ENCODE data around the gene ZNF507.
"Not testable (repeated sequence)": the region's sequence is repeated elsewhere in the genome, so short reads cannot be mapped to it uniquely, and the experiment has no call there.

ZNF507 gene

DNA sequence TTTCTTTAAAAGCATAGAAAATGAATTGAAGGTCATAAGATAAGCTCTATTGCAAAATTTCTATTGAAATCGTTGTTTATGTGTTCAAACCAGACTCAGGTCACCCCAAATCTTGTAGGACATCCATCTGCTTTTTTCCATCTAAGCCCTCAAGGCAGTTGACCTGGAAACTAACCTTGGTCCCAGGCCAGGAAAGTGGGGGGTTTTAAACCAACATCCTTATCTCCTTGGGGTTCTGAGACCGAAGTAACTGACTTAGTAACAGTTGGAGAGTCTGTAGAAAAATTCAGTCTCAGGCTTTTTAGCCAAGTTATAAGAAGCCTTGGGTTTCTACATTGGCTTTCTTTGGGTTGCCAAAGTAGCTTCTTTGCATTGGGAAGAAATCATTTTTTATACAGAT, 23.4 kb downstream of the ZNF507 start:
- DNase-seq (ENCODE audit: low read depth), result peak; percentile 45

DNA sequence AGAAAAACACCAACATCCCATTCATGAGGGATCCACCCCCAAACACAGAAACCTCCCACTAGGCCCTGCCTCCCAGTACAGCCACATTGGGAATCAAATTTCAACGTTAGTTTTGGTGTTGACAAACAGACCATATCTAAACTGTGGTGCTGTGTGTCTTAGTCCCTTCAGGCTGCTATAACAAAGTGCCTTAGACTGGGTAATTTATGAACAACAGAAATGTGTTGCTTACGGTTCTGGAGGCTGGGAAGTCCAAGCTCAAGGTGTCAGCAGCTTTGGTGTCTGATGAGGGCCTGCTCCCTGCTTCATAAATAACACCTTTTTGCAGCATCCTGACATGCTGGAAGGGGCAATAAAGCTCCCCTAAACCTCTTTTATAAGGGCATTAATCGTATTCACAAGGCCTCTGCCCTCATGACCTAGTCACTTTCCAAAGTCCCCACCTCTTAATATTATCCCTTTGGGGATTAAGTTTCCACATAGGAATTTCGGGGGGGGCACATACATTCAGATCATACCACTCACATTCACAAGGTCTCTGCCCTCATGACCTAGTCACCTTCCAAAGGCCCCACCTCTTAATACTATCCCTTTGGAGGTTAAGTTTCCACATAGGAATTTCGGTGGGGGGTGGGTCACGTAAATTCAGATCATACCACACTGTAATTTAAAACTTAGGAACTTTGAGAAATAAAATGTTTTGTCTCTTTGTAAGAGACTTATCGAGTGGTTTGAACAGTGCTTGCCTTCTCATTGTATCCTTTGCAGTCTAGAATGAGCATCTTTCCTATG, 27.5 kb downstream of the ZNF507 start:
- DNase-seq (ENCODE audit: low read depth), result peak; percentile 57

DNA sequence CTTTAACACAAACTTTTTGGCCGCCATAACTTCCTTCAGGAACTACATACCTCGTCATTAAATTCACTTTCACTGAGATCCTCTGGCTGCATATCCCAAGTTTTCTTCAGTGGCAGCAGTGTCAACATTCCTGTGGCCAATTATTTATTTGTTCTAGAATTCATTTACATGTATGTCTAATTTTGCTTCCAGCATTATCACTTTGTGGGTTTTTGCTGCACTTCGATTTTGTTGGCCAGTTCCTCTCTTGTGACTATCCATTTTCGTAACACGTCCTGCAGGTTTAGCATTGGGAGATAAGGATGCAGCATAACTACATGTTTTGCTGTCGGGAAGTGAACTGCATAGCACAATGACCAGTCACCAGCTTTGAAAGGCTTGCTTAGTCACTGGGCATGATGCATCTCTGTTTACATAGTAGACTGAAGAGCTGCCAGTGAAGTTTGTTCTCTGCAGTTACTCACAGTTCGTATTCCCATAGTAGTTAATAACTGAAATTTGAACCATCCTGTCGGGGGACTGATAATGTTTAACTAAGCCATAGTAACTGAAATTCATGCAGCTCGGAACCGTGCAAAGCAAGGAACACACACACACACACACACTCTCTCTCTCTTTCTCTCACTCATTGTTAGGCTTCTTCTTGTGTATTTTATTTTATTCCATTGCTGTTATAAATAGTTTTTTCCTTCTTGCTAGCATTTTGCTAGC, 28.3 kb downstream of the ZNF507 start:
- DNase-seq (ENCODE audit: low read depth), result peak; percentile 100

DNA sequence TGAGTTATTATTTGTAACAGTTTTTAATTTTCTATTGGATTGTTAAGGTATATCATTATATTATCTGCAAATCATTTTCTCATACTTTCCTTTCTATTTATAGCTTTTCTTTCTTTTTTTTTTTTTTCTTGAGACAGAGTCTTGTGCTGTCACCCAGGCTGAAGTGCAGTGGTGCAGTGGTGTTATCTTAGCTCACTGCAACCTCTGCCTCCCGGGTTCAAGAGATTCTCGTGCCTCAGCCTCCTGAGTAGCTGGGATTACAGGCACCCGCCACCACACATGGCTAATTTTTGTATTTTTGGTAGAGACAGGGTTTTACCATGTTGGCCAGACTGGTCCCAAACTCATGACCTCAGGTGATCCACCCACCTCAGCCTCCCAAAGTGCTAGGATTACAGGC, 29.0 kb downstream of the ZNF507 start:
- not testable (repeated sequence) for DNase-seq (ENCODE audit: low read depth)

DNA sequence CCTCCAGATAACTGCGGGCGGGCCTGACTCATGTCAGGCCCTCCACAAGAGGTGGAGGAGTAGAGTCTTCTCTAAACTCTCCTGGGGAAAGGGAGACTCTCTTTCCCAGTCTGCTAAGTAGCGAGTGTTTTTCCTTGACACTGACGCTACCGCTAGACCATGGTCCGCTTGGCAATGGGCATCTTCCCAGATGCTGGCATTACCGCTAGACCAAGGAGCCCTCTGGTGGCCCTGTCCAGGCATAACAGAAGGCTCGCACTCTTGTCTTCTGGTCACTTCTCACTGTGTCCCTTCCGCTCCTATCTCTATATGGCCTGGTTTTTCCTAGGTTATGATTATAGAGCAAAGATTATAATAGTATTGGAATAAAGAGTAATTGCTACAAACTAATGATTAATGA, 31.7 kb downstream of the ZNF507 start:
- DNase-seq (ENCODE audit: low read depth), result not testable (repeated sequence)

DNA sequence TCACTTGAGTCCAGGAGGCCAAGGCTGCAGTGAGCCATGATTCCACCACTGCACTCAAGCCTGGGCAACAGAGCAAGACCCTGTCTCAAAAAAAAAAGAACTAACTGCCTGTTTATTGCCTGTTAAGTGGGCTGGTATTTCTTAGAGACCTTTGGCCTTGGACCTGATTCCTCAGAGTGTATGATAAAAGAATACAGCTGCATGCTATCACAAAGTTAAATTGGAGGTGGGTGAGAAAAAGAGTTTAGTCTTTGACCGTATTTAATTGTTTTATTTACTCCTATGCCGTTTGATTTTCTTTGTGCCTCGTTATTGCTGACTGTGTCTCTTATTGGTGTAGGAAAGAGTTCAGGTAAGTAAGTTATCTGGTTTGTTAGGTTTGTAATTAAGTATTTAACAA, 34.9 kb downstream of the ZNF507 start:
- DNase-seq (ENCODE audit: low read depth), result no peak

DNA sequence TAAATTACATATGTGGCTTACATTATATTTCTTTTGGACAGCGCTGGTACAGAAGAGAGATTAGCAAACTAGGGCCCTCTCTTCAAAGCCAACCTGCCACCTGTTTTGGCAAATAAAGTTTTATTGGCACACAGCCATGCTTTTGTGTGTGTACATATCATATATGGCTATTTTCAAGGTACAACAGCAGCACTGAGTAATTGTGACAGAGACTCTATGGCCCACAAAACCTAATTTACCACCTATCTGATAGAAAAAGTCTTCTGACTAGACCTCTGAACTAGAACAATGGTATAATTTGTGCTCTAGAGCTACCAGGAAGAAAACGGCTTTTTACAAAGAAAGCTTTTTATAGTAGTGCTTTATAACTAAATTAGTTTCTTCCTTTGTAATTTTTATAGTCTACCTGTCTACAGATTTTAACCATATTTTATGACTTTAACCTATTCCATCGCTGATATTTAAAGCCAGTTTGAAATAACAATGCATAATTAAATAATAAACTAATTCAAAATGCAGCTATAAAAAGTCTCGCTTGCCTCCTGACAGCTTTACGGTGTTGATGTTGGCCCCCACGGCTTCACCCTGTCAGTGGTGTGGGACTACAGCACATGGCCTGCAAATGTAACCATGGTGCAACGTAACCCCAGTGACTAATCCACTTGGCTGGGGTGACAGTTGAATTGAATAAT, 42.4 kb downstream of the ZNF507 start:
- DNase-seq (ENCODE audit: low read depth), result no peak

DNA sequence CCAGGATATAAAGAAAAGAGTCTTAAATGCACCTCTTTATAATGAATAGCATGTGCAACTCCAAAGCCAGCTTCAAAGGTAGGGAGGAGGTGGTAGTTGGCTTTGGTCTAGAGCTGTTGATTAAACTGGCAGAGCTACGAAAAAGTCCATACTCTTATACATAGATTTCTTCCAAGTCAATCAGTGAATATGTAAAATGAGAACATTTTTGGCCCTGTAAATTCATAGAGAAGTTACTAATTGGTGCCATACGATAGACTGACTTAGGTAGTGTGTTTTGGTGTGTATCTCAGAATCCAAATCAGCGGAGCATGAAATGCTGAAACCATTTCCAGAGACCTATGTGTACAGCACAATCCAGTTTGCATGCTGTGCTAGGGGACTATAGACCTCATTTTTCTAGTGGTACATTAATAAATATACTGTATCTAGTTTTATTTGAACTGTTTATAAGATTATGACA, 43.0 kb downstream of the ZNF507 start:
- DNase-seq (ENCODE audit: low read depth), result no peak

DNA sequence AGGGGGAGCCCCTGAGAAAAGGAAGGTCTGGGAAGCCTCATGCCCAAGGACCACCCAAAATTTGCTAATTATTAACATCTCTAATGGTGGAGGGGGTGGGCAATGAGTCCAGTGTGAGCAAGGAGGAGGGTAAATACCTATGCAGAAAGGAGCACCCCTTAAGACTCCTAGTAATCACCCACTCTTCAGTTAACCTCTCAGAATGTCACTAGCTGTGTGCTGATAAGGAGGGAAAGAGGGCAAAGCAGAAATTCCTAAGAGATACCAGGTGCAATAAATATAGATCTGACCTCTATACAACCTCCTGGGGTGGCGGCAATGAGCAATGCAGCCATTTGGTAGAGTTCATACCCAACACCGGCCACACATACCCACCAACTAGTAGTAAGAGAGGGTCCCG, 47.5 kb downstream of the ZNF507 start:
- DNase-seq (ENCODE audit: low read depth), result no peak

DNA sequence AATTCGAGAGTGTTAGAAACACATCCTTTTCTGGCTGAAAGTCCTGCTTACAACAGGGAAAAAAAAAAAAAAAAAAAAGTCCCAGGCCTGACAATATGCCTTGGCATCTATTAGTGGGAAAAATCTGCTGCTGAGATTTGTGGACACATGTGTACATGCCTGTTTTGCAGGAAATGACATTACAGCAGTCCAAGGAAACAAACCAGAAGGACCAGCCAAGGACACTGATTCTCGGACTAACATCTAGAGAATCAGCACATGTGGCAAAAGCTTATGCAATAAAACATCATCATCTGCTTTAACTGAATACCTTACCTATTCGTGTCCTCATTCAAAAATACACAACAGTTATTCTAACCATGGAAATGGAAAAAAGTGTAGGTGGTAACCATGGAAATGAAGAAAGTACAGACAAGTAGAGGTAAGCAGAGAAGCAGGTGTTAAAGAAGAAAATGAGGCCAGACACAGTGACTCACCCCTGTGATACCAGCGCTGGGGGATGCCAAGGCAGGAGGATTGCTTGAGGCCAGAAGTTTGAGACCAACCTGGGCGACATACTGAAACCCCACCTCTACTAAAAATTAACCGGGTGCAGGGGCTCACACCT, 50.7 kb downstream of the ZNF507 start:
- DNase-seq (ENCODE audit: low read depth), result peak; percentile 23

DNA sequence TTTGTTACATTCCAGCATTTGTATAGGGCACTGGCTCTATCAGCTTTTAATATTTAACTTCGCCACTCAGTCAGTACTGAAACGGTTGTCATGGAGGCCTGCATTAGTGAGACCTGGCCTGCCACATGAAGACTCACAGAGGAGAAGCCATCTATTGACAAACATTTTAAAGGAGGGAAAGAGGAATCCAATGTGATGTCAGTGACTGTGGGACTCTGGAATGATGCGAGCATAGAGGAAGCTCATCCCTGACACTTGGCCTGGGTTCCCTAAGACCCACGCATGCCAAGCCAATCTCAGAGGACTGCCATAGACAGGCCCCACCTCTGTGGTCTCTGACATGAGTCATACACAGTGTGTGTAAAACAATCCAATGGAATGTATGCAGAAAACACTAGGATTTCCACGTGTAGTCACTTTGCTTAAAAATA, 52.3 kb downstream of the ZNF507 start:
- peak; percentile 73 for DNase-seq (ENCODE audit: low read depth)

DNA sequence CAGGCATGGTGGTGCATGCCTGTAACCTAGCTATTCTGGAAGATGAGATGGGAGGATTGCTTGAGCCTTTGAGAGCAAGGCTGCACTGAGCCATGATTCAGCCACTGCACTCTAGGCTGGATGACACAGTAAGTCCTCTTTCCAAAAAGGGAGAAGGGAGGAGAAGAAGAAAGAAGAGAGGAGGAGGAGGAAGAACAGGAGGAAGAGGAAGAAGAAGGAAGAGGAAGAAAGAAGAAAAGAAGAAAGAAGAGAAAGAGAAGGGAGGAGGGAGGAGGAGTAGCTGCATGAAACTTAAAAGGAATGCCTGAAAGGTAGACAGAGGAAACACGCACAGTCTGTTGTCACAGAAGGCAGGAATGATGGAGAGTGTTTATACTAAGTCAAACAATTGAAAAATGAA, 56.6 kb downstream of the ZNF507 start:
- DNase-seq (ENCODE audit: low read depth), result no peak

DNA sequence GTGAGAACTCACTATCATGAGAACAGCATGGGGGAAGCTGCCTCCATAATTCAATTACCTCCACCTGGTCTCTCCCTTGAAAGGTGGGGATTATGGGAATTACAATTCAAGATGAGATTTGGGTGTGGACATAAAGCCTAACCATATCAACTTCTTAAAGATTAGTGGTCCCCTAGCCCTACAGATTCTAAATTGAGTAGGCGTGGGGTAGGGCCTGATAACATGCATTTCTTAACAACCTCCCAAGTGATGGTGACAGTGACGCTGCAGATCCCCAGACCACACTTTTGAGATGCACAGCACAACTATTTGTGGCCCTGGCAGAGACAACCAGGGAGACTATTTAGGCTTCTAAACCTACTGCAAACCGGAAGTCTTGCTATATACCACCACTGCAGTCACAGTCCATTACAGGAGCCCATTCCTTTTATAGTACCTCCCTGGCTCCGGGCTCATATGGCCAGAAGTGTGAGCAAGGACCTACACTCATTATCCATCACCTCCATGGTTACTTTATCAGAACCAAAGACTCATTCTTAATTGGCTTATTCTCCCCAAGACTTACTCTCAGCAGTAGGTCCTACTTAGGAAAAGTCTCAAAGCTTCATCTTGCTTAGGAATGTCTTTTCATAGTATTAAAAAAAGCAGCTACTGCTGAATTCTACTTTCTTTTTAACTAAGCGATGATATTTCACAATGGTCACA, 58.0 kb downstream of the ZNF507 start:
- DNase-seq (ENCODE audit: low read depth), result no peak

DNA sequence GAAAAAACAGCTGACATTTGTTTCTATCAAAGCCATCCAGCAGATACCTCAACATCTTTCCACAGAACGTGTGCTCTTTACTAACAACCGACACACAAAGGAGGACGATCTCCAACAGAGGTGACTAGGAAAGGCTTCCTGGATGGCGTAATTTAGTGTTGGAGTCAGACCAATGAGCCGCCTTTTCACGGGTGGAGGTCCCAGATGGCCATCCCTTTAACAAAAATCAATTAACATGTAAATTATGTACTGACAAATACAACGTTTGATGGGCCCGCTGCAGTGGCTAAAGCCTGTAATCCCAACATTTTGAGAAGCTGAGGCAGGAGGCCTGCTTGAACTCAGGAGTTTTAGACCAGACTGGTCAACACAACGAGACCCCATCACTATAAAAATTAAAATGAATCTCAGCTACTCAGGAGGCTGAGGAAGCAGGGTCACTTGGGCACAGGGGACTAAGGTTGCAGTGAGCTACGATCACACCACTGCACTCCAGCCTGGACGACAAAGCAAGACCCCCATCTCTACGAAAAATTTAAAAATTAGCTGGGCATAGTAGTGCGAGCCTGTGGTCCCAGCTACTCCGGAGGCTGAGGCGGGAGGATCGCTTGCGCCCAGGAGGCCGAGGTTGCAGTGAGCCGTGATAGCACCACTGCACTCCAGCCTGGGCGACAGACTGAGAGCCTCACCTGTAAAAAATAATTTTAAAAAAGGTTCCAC, 59.0 kb downstream of the ZNF507 start:
- no peak for DNase-seq (ENCODE audit: low read depth)

DNA sequence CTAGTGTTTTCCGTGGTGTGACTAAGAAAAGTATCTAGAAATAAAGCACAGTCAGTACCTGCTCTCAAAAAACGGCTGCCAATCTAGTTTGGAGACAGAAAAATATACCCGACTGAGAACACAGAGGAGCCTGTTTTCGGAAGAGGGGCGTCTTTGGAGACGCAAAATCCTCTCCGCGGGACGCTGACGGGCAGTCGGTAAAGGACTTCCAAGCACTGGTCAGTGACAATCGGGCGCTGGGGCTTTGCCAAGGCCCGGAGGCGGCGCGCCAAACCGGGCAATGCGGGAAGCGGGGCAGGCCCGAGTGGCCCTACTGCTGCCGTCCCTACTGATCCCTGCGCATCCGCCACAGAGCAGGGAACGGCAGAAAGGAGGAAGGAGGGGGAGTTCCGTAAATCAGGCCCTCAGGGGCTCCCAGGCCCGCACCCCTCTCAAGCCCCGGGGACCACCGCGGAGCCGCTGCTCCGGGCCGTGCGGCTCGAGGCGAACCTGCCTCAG, 59.6 kb downstream of the ZNF507 start:
- DNase-seq (ENCODE audit: low read depth), result no peak

DNA sequence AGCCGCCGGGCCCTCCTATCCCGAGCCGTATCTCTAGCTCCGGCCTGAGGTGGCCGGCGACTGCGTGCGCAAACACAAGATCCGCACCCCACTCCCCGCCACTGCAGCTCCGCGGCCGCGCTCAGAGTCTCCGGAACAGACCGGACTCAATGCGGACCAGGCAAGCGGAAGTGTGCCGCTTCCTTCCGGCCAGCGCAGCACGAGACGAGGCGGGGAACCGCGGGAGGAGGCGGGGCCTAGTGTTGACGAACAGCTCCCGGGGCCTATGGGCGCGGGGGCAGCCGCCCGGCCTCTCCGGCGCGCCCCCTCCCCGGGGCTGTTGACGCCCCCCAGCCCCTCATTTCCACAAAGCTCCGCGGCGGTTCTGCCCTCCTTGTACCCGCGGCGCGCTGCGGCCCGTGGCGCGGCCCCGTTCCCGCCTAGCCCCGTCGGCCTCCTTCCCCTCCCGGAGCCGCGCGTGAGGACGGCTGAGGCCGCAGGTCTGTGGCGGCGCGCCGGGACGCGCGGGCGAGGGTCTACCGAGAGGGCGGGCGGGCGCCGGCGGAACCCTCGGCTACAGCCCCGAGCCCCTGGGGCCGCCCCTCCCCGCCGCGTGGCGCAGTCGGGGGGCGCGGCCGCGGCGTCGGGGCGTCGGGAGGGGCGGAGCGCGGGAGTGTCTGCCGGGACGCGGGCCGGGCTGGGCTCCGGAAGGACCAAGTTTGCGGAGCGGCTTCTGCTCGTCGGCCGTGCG, 60.2 kb downstream of the ZNF507 start, which contains the start of gene DPY19L3:
Gene DPY19L3, plus strand, starts transcription at position 340 of the 730 bp plus-strand sequence. CDS start 2,484 bp downstream, outside the sequence.
- DNase-seq (ENCODE audit: low read depth), result peak; percentile 88

DNA sequence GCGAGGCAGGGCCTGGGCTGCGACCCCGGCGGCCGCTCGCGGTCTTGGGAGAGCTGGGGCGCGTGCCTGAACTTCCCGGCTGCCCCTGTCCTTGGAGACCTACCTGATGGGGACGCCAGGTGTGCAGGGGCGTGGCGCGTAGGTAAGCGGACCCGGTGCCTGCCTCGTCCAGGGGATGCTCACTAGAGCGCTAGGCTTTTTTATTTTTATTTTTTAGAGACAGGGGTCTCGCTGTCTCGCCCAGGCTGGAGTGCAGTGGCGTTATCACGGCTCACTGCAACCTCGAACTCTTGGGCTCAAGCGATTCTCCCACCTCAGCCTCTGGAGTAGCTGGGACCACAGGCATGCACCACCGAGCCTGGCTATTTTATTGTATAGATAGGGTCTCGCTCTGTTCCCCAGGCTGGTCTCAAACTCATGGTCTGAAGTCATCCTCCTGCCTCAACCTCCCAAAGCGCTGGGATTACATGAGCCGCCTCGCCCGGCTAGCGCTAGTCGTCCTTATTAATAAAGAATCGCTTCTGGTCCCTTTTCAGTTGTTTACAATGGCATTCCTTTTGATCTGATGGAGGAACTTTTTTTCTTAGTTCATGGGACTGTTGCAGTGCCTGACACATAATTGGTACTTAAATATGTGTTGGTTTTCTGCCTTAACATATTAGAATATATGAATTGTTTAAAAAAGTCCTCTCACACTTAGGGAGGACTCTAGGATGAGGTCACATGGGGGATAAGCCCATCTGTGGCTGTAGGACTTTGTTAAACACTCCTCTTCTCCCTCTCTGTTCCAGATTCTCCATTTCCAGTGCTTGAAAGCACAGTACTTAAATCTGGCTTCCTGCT, 61.0 kb downstream of the ZNF507 start:
- DNase-seq (ENCODE audit: low read depth), result no peak

DNA sequence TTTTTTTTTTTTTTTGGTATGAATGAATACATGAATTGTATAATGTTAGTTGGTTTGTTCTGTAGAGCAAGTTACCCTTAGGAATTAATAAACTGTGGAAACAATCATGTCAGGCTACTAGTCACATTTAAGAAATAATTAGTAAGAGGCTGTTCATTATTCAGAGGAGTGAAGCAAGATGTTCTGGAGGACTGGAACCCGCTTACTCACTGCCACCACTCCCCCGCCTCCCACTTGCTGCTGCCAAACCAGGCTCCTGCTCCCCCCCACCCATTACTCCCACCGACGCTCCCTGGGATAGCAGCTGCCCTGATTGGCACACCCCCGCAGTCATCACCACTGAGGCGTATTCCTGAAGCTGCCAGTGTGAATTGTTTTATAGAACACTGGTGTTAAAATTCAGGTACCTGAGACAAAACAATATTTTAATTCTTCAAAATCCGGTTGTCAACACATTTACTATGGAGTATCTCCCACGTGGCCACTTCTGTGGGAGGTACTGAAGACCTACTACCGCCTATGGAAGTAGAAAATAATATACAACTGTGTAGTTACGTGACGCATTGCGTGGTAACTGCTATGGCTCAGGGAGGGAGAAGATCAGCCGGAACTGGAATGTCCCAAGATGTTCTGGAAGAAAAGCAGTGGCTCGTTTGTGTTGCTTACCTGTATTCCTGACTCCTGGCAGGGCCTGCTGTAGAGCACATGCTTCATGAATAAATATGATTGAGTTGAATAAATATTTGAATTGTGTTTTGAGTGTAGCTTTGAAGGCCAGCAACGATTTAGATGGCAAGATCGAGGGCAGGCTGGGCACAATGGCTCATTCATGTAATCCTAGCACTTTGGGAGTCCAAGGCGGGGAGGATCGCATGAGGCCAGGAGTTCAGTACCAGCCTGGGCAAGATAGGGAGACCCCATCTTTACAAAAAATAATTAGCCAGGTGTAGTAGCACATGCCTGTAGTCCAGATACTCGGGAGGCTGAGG, 61.9 kb downstream of the ZNF507 start:
- DNase-seq (ENCODE audit: low read depth), result peak; percentile 96

Measured in amniotic epithelial cell (primary cell).